HG02610 (cell line): Measurements from ENCODE around the gene TEX55.
"Not testable (repeated sequence)": the region's sequence is repeated elsewhere in the genome, so short reads cannot be mapped to it uniquely, and the experiment has no call there.

Experiments
- ATAC-seq: cut with Tn5 transposase; IDR thresholded peaks from one replicate; pipeline ENCODE4 v1.9.1; 2021; ENCODE audit warnings: mild to moderate bottlenecking, moderate library complexity; ENCODE audit not compliant: unreplicated experiment

TEX55 gene

GRCh38 chr3:119145500-119146167, at the start of gene TEX55:
Gene TEX55 (plus strand): TSS chr3:119146165. CDS start chr3:119146190, 25 bp downstream.
- no peak for ATAC-seq

GRCh38 chr3:119098003-119098402, 48.0 kb upstream of the TEX55 start:
- no peak for ATAC-seq

GRCh38 chr3:119098619-119099222, 47.2 kb upstream of the TEX55 start:
- peak; percentile 55 for ATAC-seq

- ATAC-seq: no peak
Measured at GRCh38 chr3:119099785-119100184, 46.2 kb upstream of the TEX55 start.

GRCh38 chr3:119104031-119104430, 41.9 kb upstream of the TEX55 start:
- no peak for ATAC-seq

- not testable (repeated sequence) for ATAC-seq
Measured at GRCh38 chr3:119118330-119118729, 27.6 kb upstream of the TEX55 start.

- ATAC-seq: no peak
Measured at GRCh38 chr3:119120480-119120879, 25.5 kb upstream of the TEX55 start.

GRCh38 chr3:119122350-119122749, 23.6 kb upstream of the TEX55 start:
- no peak for ATAC-seq

- ATAC-seq: no peak
Measured at GRCh38 chr3:119125342-119125741, 20.6 kb upstream of the TEX55 start.

- ATAC-seq: no peak
Measured at GRCh38 chr3:119125742-119126504, 20.0 kb upstream of the TEX55 start.

GRCh38 chr3:119130291-119130690, 15.7 kb upstream of the TEX55 start:
- not testable (repeated sequence) for ATAC-seq

- not testable (repeated sequence) for ATAC-seq
Measured at GRCh38 chr3:119132291-119132690, 13.7 kb upstream of the TEX55 start.

GRCh38 chr3:119139360-119139759, 6.6 kb upstream of the TEX55 start:
- not testable (repeated sequence) for ATAC-seq

GRCh38 chr3:119140466-119140865, 5.5 kb upstream of the TEX55 start:
- no peak for ATAC-seq

GRCh38 chr3:119145128-119145499, 851 bp upstream of the TEX55 start:
- ATAC-seq: no peak

GRCh38 chr3:119146578-119147375, 812 bp downstream of the TEX55 start:
- no peak for ATAC-seq

- no peak for ATAC-seq
Measured at GRCh38 chr3:119147494-119147893, 1.5 kb downstream of the TEX55 start.

- no peak for ATAC-seq
Measured at GRCh38 chr3:119148493-119149180, 2.7 kb downstream of the TEX55 start.

- ATAC-seq: no peak
Measured at GRCh38 chr3:119149484-119149883, 3.5 kb downstream of the TEX55 start.

GRCh38 chr3:119156868-119157267, 10.9 kb downstream of the TEX55 start:
- no peak for ATAC-seq

GRCh38 chr3:119157971-119158370, 12.0 kb downstream of the TEX55 start:
- no peak for ATAC-seq
